ENCODE measurements around the gene PDE4D.

Gene PDE4D

GRCh38 chr5:59104400-59105127 lies 789.0 kb downstream of the PDE4D start:
- TF ChIP-seq CTCF (IDR thresholded peaks at IDR 0.05; ENCODE audit: extremely low read depth, missing control alignments): no peak
- no peak for DNase-seq (ENCODE audit: low spot score)

DNA sequence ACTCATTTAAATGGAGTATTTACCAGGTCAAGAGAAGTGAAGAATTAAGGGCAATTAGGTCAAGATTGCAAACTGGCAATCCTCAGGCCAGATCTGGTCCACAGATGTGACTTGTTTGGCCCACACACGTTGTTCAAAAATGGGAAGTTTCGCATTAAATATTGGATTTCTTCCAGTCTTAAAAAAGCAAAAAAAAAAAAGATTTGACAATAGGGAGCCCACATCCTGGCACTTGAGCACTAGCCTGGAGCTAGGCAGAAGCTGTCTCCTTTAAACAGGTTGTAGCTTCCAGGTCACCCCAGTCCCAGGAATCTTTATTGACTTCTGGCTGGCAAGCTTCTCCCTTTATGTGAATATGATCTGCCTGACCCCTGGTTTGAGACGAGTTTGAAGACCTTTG lies 790.2 kb downstream of the PDE4D start:
- TF ChIP-seq CTCF (IDR thresholded peaks at IDR 0.05; ENCODE audit: extremely low read depth, missing control alignments): no peak

GRCh38 chr5:59102437-59102836 lies 791.1 kb downstream of the PDE4D start:
- DNase-seq (ENCODE audit: low spot score): no peak
- no peak for TF ChIP-seq CTCF (IDR thresholded peaks at IDR 0.05; ENCODE audit: extremely low read depth, missing control alignments)

More for the DNA sequence above, 790.2 kb downstream of the PDE4D start:
- DNase-seq (ENCODE audit: low spot score): no peak

GRCh38 chr5:59100875-59101274 lies 792.7 kb downstream of the PDE4D start:
- TF ChIP-seq CTCF (IDR thresholded peaks at IDR 0.05; ENCODE audit: extremely low read depth, missing control alignments): no peak
- no peak for DNase-seq (ENCODE audit: low spot score)

DNA sequence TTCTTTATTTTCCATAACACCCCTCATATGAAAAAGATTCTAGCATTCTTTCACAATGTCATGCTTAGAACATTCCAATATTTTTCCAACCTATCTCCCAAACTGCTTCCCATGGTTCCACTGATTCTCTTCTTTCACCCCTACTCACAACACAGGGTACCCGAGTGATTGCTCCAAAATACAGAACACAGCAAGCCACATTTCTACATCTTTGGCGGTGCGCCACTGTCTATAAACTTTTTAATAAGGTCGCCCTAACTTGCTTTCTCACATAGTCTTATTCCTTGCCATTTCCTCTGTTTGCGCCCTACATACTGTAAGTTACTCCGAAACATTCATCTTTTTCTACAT lies 793.6 kb downstream of the PDE4D start:
- no peak for DNase-seq (ENCODE audit: low spot score)
- TF ChIP-seq CTCF (IDR thresholded peaks at IDR 0.05; ENCODE audit: extremely low read depth, missing control alignments): no peak

GRCh38 chr5:59099270-59099994 lies 794.1 kb downstream of the PDE4D start:
- no peak for TF ChIP-seq CTCF (IDR thresholded peaks at IDR 0.05; ENCODE audit: extremely low read depth, missing control alignments)
- peak; percentile 29 for DNase-seq (ENCODE audit: low spot score)

GRCh38 chr5:59098743-59099142 lies 794.8 kb downstream of the PDE4D start:
- no peak for DNase-seq (ENCODE audit: low spot score)
- no peak for TF ChIP-seq CTCF (IDR thresholded peaks at IDR 0.05; ENCODE audit: extremely low read depth, missing control alignments)

All from GM20000 (cell line).